Measurements from ENCODE around the gene SMCO1.

Gene SMCO1

DNA sequence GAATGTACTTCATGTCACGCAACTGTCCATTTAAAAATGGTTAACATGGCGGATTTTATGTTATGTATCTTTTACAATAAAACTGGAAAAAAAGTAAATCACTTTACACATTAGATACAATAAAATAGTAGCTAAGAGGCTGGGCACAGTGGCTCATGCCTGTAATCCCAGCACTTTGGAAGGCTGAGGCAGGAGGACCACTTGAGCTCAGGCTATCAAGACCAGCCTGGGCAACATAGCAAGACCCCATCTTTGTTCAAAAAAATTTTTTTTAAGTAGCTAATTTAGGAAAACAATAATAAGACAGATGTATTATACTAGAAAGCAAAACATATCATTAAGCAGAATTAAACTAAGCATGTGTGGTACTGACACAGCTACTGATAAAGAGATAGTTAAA, 23.1 kb downstream of the SMCO1 start:
- Histone ChIP-seq H3K36me3 (ENCODE audit: low read length) (peaks cover 20% of the 10 kb centered on the region; the same call in 1 of the 2 replicates), H4K20me1 (ENCODE audit: low read depth, low read length) (peaks cover 31% of the 10 kb centered on the region)

DNA sequence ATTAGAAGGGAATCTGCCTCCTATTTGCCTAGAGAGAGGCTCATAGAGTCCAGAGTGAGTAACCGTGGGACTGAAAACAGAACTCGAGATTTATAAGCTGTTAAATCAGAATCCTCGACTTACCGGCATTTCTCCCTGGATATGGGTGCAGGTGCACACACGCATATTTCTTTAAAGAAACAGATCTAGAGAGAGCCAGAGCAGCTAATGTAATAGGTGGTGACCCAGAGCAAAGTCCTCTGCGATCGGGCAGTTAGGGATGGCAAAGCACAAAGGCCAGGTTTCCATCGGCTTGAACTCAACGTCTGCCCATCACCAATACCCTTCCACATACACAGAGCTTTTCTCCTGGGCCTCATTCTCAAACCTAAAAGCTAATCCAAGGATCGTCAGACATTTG, 25.4 kb downstream of the SMCO1 start:
- H3K36me3 ChIP-seq (ENCODE audit: low read length): peaks cover 28% of the 10 kb centered on the region

More for the DNA sequence above, 23.1 kb downstream of the SMCO1 start:
- Histone ChIP-seq H3K9ac (ENCODE audit: low read length) (no peak overlapping the region), H2AFZ (ENCODE audit: low read depth, low read length, severe bottlenecking) (no peak overlapping the region), H3K27ac (ENCODE audit: low read depth, low read length) (no peak overlapping the region), H3K9me3 (ENCODE audit: insufficient read depth, low read length) (no peaks in the 10 kb centered on the region), H3K4me3 (ENCODE audit: insufficient read depth, low read length, poor library complexity, severe bottlenecking) (no peak overlapping the region), H3K9me2 (replicated peaks; ENCODE audit: insufficient read depth, low read length) (no peaks in the 10 kb centered on the region), H3F3A (ENCODE audit: insufficient read depth) (no peaks in the 10 kb centered on the region; the same call in 1 of the 2 replicates), H3K79me2 (ENCODE audit: insufficient read depth, low read length) (peaks cover 98% of the 10 kb centered on the region), H3K4me2 (ENCODE audit: low read depth, low read length, poor library complexity, severe bottlenecking) (no peak overlapping the region), H3K27me3 (ENCODE audit: low read length) (no peaks in the 10 kb centered on the region)
- TF ChIP-seq EZH2phosphoT487 (conservative IDR thresholded peaks at IDR 0.05; ENCODE audit: low read length): no peak
- TF ChIP-seq CTCF (IDR thresholded peaks at IDR 0.05; ENCODE audit: insufficient read depth, low read length, poor library complexity, severe bottlenecking): no peak

DNA sequence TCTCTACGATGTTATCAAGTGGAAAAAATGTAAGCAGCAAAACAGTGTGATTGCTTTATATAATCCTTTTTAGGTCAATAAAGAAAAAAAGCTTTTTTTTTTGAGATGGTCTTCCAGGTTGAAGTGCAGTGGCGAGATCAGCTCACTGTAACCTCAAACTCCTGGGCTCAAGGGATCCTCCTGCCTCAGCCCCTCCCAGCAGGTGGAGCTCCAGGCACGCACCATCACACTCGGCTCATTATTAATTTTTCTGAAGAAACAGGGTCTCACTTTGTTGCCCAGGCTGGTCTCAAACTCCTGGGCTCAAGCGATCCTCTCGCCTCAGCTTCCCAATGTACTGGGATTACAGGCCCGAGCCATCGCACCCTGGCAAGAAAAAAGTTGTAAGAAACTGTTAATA, 28.9 kb downstream of the SMCO1 start:
- Histone ChIP-seq H3K9me3 (ENCODE audit: insufficient read depth, low read length) (no peaks in the 10 kb centered on the region), H3K27ac (ENCODE audit: low read depth, low read length) (no peak overlapping the region), H3K79me2 (ENCODE audit: insufficient read depth, low read length) (peaks cover 51% of the 10 kb centered on the region), H3K4me2 (ENCODE audit: low read depth, low read length, poor library complexity, severe bottlenecking) (no peak overlapping the region), H4K20me1 (ENCODE audit: low read depth, low read length) (peaks cover 15% of the 10 kb centered on the region), H2AFZ (ENCODE audit: low read depth, low read length, severe bottlenecking) (no peak overlapping the region), H3K4me3 (ENCODE audit: insufficient read depth, low read length, poor library complexity, severe bottlenecking) (no peak overlapping the region), H3F3A (ENCODE audit: insufficient read depth) (no peaks in the 10 kb centered on the region; the same call in 1 of the 2 replicates), H3K9me2 (replicated peaks; ENCODE audit: insufficient read depth, low read length) (no peaks in the 10 kb centered on the region), H3K27me3 (ENCODE audit: low read length) (no peaks in the 10 kb centered on the region), H3K36me3 (ENCODE audit: low read length) (peaks cover 54% of the 10 kb centered on the region), H3K9ac (ENCODE audit: low read length) (no peak overlapping the region)
- no peak for TF ChIP-seq EZH2phosphoT487 (conservative IDR thresholded peaks at IDR 0.05; ENCODE audit: low read length)
- peak; percentile 21 for TF ChIP-seq CTCF (IDR thresholded peaks at IDR 0.05; ENCODE audit: insufficient read depth, low read length, poor library complexity, severe bottlenecking)

More for the DNA sequence above, 25.4 kb downstream of the SMCO1 start:
- Histone ChIP-seq H3K9ac (ENCODE audit: low read length) (no peak overlapping the region), H3F3A (ENCODE audit: insufficient read depth) (no peaks in the 10 kb centered on the region; the same call in 1 of the 2 replicates), H3K9me3 (ENCODE audit: insufficient read depth, low read length) (no peaks in the 10 kb centered on the region), H3K4me2 (ENCODE audit: low read depth, low read length, poor library complexity, severe bottlenecking) (no peak overlapping the region), H3K27me3 (ENCODE audit: low read length) (no peaks in the 10 kb centered on the region), H3K9me2 (replicated peaks; ENCODE audit: insufficient read depth, low read length) (no peaks in the 10 kb centered on the region), H2AFZ (ENCODE audit: low read depth, low read length, severe bottlenecking) (no peak overlapping the region), H3K79me2 (ENCODE audit: insufficient read depth, low read length) (peaks cover 85% of the 10 kb centered on the region), H3K27ac (ENCODE audit: low read depth, low read length) (no peak overlapping the region), H4K20me1 (ENCODE audit: low read depth, low read length) (peaks cover 31% of the 10 kb centered on the region), H3K4me3 (ENCODE audit: insufficient read depth, low read length, poor library complexity, severe bottlenecking) (no peak overlapping the region)
- TF ChIP-seq EZH2phosphoT487 (conservative IDR thresholded peaks at IDR 0.05; ENCODE audit: low read length) (no peak), CTCF (IDR thresholded peaks at IDR 0.05; ENCODE audit: insufficient read depth, low read length, poor library complexity, severe bottlenecking) (no peak)
